Naive thymus-derived CD4-positive, alpha-beta T cell (primary cell): ENCODE results near the gene CACNA1C. TPM values are rescaled to one million over a fixed set of nuclear protein-coding genes. Genes with fewer than 3 reads are reported as not detected.

Experiments used
- ATAC-seq: fragments of 150-1000 bp; cut with Tn5 transposase; 2 replicates; pipeline ENCODE4 v1.10.0; 2021; ENCODE audit warnings: mild to moderate bottlenecking, moderate library complexity
- CTCF ChIA-PET: fragments of 350-600 bp; sonication (Branson Sonifier 250); formaldehyde crosslinking; loops from one replicate; lab custom pipeline; 2021; ENCODE audit warnings: antibody characterized with exemption; lab: Charles Lee
- POLR2A ChIA-PET: fragments of 350-600 bp; sonication (Branson Sonifier 250); formaldehyde crosslinking; loops from one replicate; lab custom pipeline; 2021; ENCODE audit warnings: antibody characterized with exemption, inconsistent platforms; lab: Charles Lee
- DNase-seq, 9 donors: peaks; one replicate each; pipeline versions ENCODE4 v3.0.0 to v3.0.0-alpha.2; 2020 to 2022; ENCODE audit warnings: mixed read lengths in 1 of 9
- H3K27ac ChIP-seq: one replicate; pipeline ENCODE4 v1.7.0; 2013; ENCODE audit warnings: mild to moderate bottlenecking, low read depth, low read length, moderate library complexity
- H3K27me3 ChIP-seq, 2 donors: one replicate each; pipeline ENCODE4 v1.7.0; 2013; ENCODE audit warnings: low read length in 2 of 2, mild to moderate bottlenecking in 2 of 2, moderate library complexity in 2 of 2; ENCODE audit not compliant: control insufficient read depth in 2 of 2, insufficient read depth in 2 of 2
- H3K36me3 ChIP-seq, 3 experiments: 1 replicate in 2 of 3; 2 replicates in 1 of 3; pipeline ENCODE4 v1.7.0; 2013; ENCODE audit warnings: low read length in 3 of 3, mild to moderate bottlenecking in 3 of 3, moderate library complexity in 1 of 3; ENCODE audit not compliant: insufficient read depth in 3 of 3, control insufficient read depth in 2 of 3
- H3K4me1 ChIP-seq, 2 donors: one replicate each; pipeline ENCODE4 v1.7.0; 2013; ENCODE audit warnings: low read length in 2 of 2, mild to moderate bottlenecking in 2 of 2, moderate library complexity in 1 of 2; ENCODE audit not compliant: control insufficient read depth in 2 of 2, insufficient read depth in 2 of 2
- H3K4me3 ChIP-seq: 2 replicates; pipeline ENCODE4 v1.7.0; 2013; ENCODE audit warnings: mild to moderate bottlenecking, low read length
- H3K9me3 ChIP-seq, 3 experiments: 1 replicate in 2 of 3; 2 replicates in 1 of 3; pipeline ENCODE4 v1.7.0; 2013; ENCODE audit warnings: low read length in 3 of 3; ENCODE audit not compliant: control insufficient read depth in 2 of 3
- H3K27ac Mint-ChIP-seq, 9 donors: one replicate each; pipeline ENCODE4 v1.8.0; 2020 to 2022; ENCODE audit warnings: mixed read lengths in 9 of 9, mild to moderate bottlenecking in 8 of 9, moderate library complexity in 5 of 9, inconsistent platforms in 2 of 9
- H3K27me3 Mint-ChIP-seq, 5 donors: one replicate each; pipeline ENCODE4 v1.8.0; 2021 to 2022; ENCODE audit warnings: mixed read lengths in 5 of 5, mild to moderate bottlenecking in 1 of 5
- H3K36me3 Mint-ChIP-seq, 5 donors: one replicate each; pipeline ENCODE4 v1.8.0; 2020 to 2022; ENCODE audit warnings: mixed read lengths in 5 of 5, mild to moderate bottlenecking in 3 of 5, inconsistent platforms in 1 of 5
- H3K4me1 Mint-ChIP-seq, 7 donors: one replicate each; pipeline ENCODE4 v1.8.0; 2020 to 2022; ENCODE audit warnings: mixed read lengths in 7 of 7, mild to moderate bottlenecking in 3 of 7, inconsistent platforms in 1 of 7
- H3K4me3 Mint-ChIP-seq, 10 donors: one replicate each; pipeline ENCODE4 v1.8.0; 2020 to 2022; ENCODE audit warnings: mild to moderate bottlenecking in 10 of 10, mixed read lengths in 10 of 10, moderate library complexity in 6 of 10, inconsistent platforms in 2 of 10
- H3K9me3 Mint-ChIP-seq, 11 donors: one replicate each; pipeline ENCODE4 v1.8.0; 2020 to 2022; ENCODE audit warnings: mixed read lengths in 11 of 11, mild to moderate bottlenecking in 4 of 11, inconsistent platforms in 1 of 11, moderate library complexity in 1 of 11
- intact Hi-C, 2 donors: fragments of 100-400 bp; cut with micrococcal nuclease; formaldehyde crosslinking; loops; one replicate each; pipeline ENCODE4 v1.15.1; 2023
- polyA plus RNA-seq, 2 donors: library from polyadenylated mRNA; unstranded; fragments of 300-500 nt; fragmentation: Illumina TruSeq; gene quantifications; one replicate each; pipeline ENCODE4 v1.2.3, GENCODE V29; 2021
- total RNA-seq, 6 experiments: library from RNA in 5 of 6; stranded (reverse) in 5 of 6; gene quantifications; 1 replicate in 5 of 6; 2 replicates in 1 of 6; pipeline ENCODE4 v1.2.3 and lab custom pipeline; 2021 to 2026

The CACNA1C gene
- total RNA-seq (under 1 TPM; 0.08 to 0.48 (median 0.10) TPM), polyA plus RNA-seq (under 1 TPM; 0.04 to 0.05 TPM), total RNA-seq (lab: John Stamatoyannopoulos, UW) (1.1 reads per million)

GRCh38 chr12:2052826-2053678 is at the start of gene CACNA1C:
Gene CACNA1C (plus strand): TSS chr12:2052987. CDS start chr12:2053563, 576 bp downstream.
- no peaks in the 10 kb centered on the region for H3K9me3 ChIP-seq
- Mint-ChIP-seq H3K4me3 (peak within 1 kb of the TSS; percentile 83 to 90 (median 86)), H3K27ac (no peak within 1 kb of the TSS), H3K4me1 (peaks cover 16 to 31% (median 22%) of the 10 kb centered on the region in 7 donors), H3K27me3 (peaks cover 66 to 86% (median 76%) of the 10 kb centered on the region in 5 donors), H3K9me3 (peaks cover 0 to 1% (median 0%) of the 10 kb centered on the region in 11 donors), H3K36me3 (peaks cover 0 to 1% (median 0%) of the 10 kb centered on the region in 5 donors)
- H3K27ac ChIP-seq, result no peak within 1 kb of the TSS
- POLR2A ChIA-PET, result no interaction called here
- peak within 1 kb of the TSS; percentile 53 for H3K4me3 ChIP-seq
- intact Hi-C loops, result loop anchor here in 1 of 2 donors (5.0 kb wide), 1 partner anchor 256 kb away; no protein-coding TSS in a partner anchor
- DNase-seq, result peak; percentile 25 to 60 (median 33)
- no peaks in the 10 kb centered on the region for H3K4me1 ChIP-seq
- ATAC-seq, result peak; percentile 89
- H3K36me3 ChIP-seq, result no peaks in the 10 kb centered on the region
- peaks cover 9 to 10% of the 10 kb centered on the region in 2 donors for H3K27me3 ChIP-seq
- CTCF ChIA-PET, result no interaction called here

DNA sequence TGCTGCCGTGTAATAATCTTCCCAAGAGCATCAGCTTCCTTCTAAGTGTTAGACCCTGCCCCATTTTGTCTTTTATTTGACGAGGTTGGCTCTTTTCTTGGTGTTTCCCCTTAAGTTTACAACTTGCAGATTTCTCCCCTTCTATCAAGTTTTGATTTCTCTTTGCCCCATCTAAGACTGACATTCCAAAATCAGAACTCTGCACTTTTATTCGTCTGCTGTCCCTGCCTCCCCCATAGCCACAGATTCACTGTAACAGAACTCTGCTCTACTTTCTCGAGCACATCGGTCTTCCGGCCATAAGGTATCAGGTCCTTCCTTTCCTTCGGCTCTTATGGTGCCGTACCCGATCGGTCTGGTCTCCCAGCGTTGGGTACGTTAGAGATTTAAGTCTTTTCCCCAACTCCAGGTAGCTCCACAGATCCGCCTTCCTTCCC is 49.1 kb upstream of the CACNA1C start:
- H3K4me1 Mint-ChIP-seq, result peaks cover 17 to 49% (median 36%) of the 10 kb centered on the region in 7 donors
- Histone ChIP-seq H3K9me3 (no peaks in the 10 kb centered on the region), H3K36me3 (peaks cover 0 to 4% (median 0%) of the 10 kb centered on the region in 3 experiments), H3K27ac (peak overlapping the region; percentile 80), H3K4me3 (peak overlapping the region; percentile 80), H3K27me3 (no peaks in the 10 kb centered on the region), H3K4me1 (peaks cover 10 to 18% of the 10 kb centered on the region in 2 donors)
- ATAC-seq (peak; percentile 23), DNase-seq (peak in 1 of 9 donors; percentile 6)
- H3K9me3 Mint-ChIP-seq, result no peaks in the 10 kb centered on the region
- CTCF ChIA-PET, result no interaction called here
- peak overlapping the region; percentile 92 to 100 (median 97) for H3K4me3 Mint-ChIP-seq
- peak overlapping the region; percentile 93 to 99 (median 97) for H3K27ac Mint-ChIP-seq
- peaks cover 0 to 14% (median 0%) of the 10 kb centered on the region in 5 donors for H3K36me3 Mint-ChIP-seq
- peaks cover 0 to 5% (median 0%) of the 10 kb centered on the region in 5 donors for H3K27me3 Mint-ChIP-seq
- POLR2A ChIA-PET, result interaction anchor here (1.0 kb wide), 5 partner anchors 208 to 810 kb away, joined by 3 to 5 read pairs (median 3); partner anchors contain the start of genes ADIPOR2 and FKBP4
- intact Hi-C loops, result loop anchor here (1.0 to 10.0 kb wide), 16 partner anchors 32 to 1603 kb away; partner anchors contain the start of genes CCDC77 (in 2 of the 2), ITFG2 (in 2 of the 2), ADIPOR2 (in 1 of the 2) and FBXL14 (in 1 of the 2)

DNA sequence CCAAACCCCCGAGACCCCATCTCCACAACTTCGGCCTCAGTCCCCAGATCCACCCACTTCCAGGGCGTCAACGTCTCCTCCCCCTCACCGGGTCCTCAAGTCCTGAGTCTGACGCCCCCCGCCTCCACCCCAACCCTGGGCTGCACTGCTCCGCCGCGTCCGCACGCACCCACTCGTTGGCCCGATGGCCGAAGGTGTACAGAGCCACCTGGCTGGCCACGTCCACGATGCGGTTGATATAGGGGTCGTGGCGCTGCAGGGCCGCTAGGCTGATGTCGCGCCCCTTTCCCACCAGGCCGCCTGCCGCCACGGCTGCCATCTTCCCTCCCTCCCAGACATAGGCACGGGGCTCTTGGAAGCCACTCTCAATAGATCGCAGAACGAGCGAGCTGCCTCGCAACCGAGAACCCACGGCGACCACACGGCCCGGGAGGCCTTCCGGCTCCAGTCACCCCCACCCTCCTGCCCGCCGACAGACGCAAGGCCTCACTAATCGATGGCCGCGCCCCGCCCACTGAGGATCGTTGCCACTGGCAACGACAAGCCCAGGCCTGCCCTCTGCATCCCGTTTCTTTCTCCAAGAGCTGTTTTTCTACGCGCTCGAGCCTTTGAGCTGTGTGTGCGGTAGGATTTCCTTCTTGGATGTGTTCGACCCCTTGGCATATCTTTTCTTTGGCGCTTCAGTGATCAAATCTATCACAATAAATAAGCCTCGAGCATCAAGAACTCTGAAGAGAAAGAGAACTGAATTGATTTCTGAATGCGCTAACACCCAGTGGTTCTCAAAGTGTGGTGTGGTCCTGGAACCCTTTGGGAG is 48.5 kb upstream of the CACNA1C start, which contains the start of gene DCP1B:
Gene DCP1B (minus strand): TSS at position 345 of the 817 bp plus-strand sequence. CDS start 26 bp downstream, at position 319.
- intact Hi-C loops, result loop anchor here (1.0 to 10.0 kb wide), 16 partner anchors 31 to 1604 kb away; partner anchors contain the start of genes CCDC77 (in 2 of the 2), ITFG2 (in 2 of the 2), ADIPOR2 (in 1 of the 2) and FBXL14 (in 1 of the 2)
- ChIA-PET POLR2A (interaction anchor here (0.6 to 1.0 kb wide), 7 partner anchors 18 to 1012 kb away, joined by 3 to 5 read pairs (median 3); partner anchors contain the start of genes ADIPOR2 and FKBP4), CTCF (no interaction called here)

GRCh38 chr12:2008677-2009076 is 44.1 kb upstream of the CACNA1C start:
- ChIA-PET POLR2A (interaction anchor here (0.7 kb wide), 1 partner anchor 11 kb away, joined by 3 read pairs; no protein-coding TSS in a partner anchor), CTCF (interaction anchor here (0.6 to 0.8 kb wide), 2 partner anchors 25 to 84 kb away, joined by 4 read pairs; no protein-coding TSS in a partner anchor)
- intact Hi-C loops, result loop anchor here in 1 of 2 donors (10.0 kb wide), 2 partner anchors 806 to 1604 kb away; partner anchors contain the start of genes CCDC77 and ITFG2

More for the DNA sequence above, 48.5 kb upstream of the CACNA1C start, which contains the start of gene DCP1B:
- Histone ChIP-seq H3K27ac (peak within 1 kb of the TSS; percentile 80), H3K27me3 (no peaks in the 10 kb centered on the region), H3K9me3 (no peaks in the 10 kb centered on the region), H3K36me3 (peaks cover 0 to 4% (median 0%) of the 10 kb centered on the region in 3 experiments), H3K4me1 (peaks cover 10 to 18% of the 10 kb centered on the region in 2 donors), H3K4me3 (peak within 1 kb of the TSS; percentile 80)
- Mint-ChIP-seq H3K4me1 (peaks cover 15 to 44% (median 36%) of the 10 kb centered on the region in 7 donors), H3K9me3 (no peaks in the 10 kb centered on the region), H3K27ac (peak within 1 kb of the TSS; percentile 93 to 99 (median 97)), H3K4me3 (peak within 1 kb of the TSS; percentile 92 to 100 (median 97)), H3K36me3 (peaks cover 0 to 14% (median 0%) of the 10 kb centered on the region in 5 donors), H3K27me3 (peaks cover 0 to 6% (median 0%) of the 10 kb centered on the region in 5 donors)
- ATAC-seq (peak; percentile 99), DNase-seq (peak; percentile 76 to 93 (median 90))

GRCh38 chr12:2009623-2010022 is 43.2 kb upstream of the CACNA1C start:
- CTCF ChIA-PET, result no interaction called here
- ATAC-seq (no peak), DNase-seq (no peak)
- Mint-ChIP-seq H3K27me3 (peaks cover 0 to 20% (median 0%) of the 10 kb centered on the region in 5 donors), H3K27ac (no peak overlapping the region), H3K36me3 (peaks cover 0 to 3% (median 0%) of the 10 kb centered on the region in 5 donors), H3K9me3 (no peaks in the 10 kb centered on the region), H3K4me1 (peaks cover 0 to 7% (median under 1%) of the 10 kb centered on the region in 7 donors), H3K4me3 (no peak overlapping the region)
- Histone ChIP-seq H3K4me3 (no peak overlapping the region), H3K27me3 (no peaks in the 10 kb centered on the region), H3K36me3 (no peaks in the 10 kb centered on the region), H3K27ac (no peak overlapping the region), H3K4me1 (peaks cover 0 to 1% of the 10 kb centered on the region in 2 donors), H3K9me3 (no peaks in the 10 kb centered on the region)
- POLR2A ChIA-PET, result interaction anchor here (1.1 kb wide), 1 partner anchor 70 kb away, joined by 3 read pairs; no protein-coding TSS in a partner anchor
- intact Hi-C loops, result loop anchor here in 1 of 2 donors (10.0 kb wide), 2 partner anchors 805 to 1605 kb away; partner anchors contain the start of genes CCDC77 and ITFG2

More at GRCh38 chr12:2008677-2009076, 44.1 kb upstream of the CACNA1C start:
- H3K36me3 Mint-ChIP-seq, result peaks cover 0 to 11% (median 0%) of the 10 kb centered on the region in 5 donors
- ATAC-seq (no peak), DNase-seq (no peak)
- H3K9me3 Mint-ChIP-seq, result no peaks in the 10 kb centered on the region
- Histone ChIP-seq H3K27me3 (no peaks in the 10 kb centered on the region), H3K36me3 (peaks cover 0 to 4% (median 0%) of the 10 kb centered on the region in 3 experiments), H3K9me3 (no peaks in the 10 kb centered on the region), H3K4me1 (peaks cover 0 to 3% of the 10 kb centered on the region in 2 donors), H3K4me3 (no peak overlapping the region), H3K27ac (no peak overlapping the region)
- peaks cover 3 to 15% (median 9%) of the 10 kb centered on the region in 7 donors for H3K4me1 Mint-ChIP-seq
- peaks cover 0 to 20% (median 0%) of the 10 kb centered on the region in 5 donors for H3K27me3 Mint-ChIP-seq
- H3K27ac Mint-ChIP-seq, result no peak overlapping the region
- no peak overlapping the region for H3K4me3 Mint-ChIP-seq
